HL-60/S4 treated with retinoic acid at 250 ng/mL for 4 days and 3 days (cell line): ENCODE data around the gene F7.

Experiments
- in situ Hi-C: fragments of 300-500 bp; cut with MboI; formaldehyde crosslinking; loops from 2 replicates; pipeline ENCODE4 v1.7.0; 2022; ENCODE audit warnings: low sequenced_read_pairs

F7 gene

GRCh38 chr13:113166681-113167080 lies 61.1 kb downstream of the F7 start:
- in situ Hi-C loops, result no loop called here

GRCh38 chr13:113167155-113167554 lies 61.6 kb downstream of the F7 start:
- in situ Hi-C loops, result no loop called here

GRCh38 chr13:113167575-113167974 lies 62.0 kb downstream of the F7 start:
- in situ Hi-C loops, result no loop called here

- in situ Hi-C loops, result no loop called here
These were observed 62.6 kb downstream of the F7 start for GRCh38 chr13:113168211-113168610.

- in situ Hi-C loops, result no loop called here
These were observed 64.0 kb downstream of the F7 start for GRCh38 chr13:113169277-113170272.
